GM20000 (cell line): ENCODE measurements around the gene HS3ST3B1.

ENCODE experiments used
- DNase-seq: peaks from one replicate; pipeline ENCODE4 v3.0.0; 2012; ENCODE audit warnings: low spot score
- CTCF ChIP-seq: IDR thresholded peaks from 2 replicates; pipeline ENCODE4 v1.5.1; 2012; ENCODE audit warnings: mild to moderate bottlenecking, control low read depth; ENCODE audit errors: extremely low read depth, missing control alignments

Gene HS3ST3B1

GRCh38 chr17:14318109-14318917 lies 17.4 kb downstream of the HS3ST3B1 start:
- no peak for DNase-seq
- no peak for TF ChIP-seq CTCF

GRCh38 chr17:14318918-14319205 lies 18.0 kb downstream of the HS3ST3B1 start:
- TF ChIP-seq CTCF, result no peak

GRCh38 chr17:14320098-14320497 lies 19.2 kb downstream of the HS3ST3B1 start:
- no peak for TF ChIP-seq CTCF
- DNase-seq, result no peak

More at GRCh38 chr17:14318918-14319205, 18.0 kb downstream of the HS3ST3B1 start:
- no peak for DNase-seq

GRCh38 chr17:14320734-14321475 lies 20.0 kb downstream of the HS3ST3B1 start:
- no peak for TF ChIP-seq CTCF
- no peak for DNase-seq

- TF ChIP-seq CTCF, result no peak
- no peak for DNase-seq
These were observed 20.6 kb downstream of the HS3ST3B1 start for GRCh38 chr17:14321476-14321949.

GRCh38 chr17:14321980-14322776 lies 21.3 kb downstream of the HS3ST3B1 start:
- DNase-seq, result no peak
- TF ChIP-seq CTCF, result no peak
